Astrocyte of the cerebellum (primary cell): ENCODE results near the gene COMT.

Source experiments
- DNase-seq: peaks from one replicate; pipeline ENCODE4 v3.0.0-alpha.2; 2011; ENCODE audit warnings: low read depth
- H3K4me3 ChIP-seq: 2 replicates; pipeline ENCODE4 v1.5.1; 2011; ENCODE audit warnings: mild to moderate bottlenecking, low read depth, low read length, moderate library complexity
- in situ Hi-C: cut with HindIII; loops from 2 replicates; pipeline ENCODE4 v1.10.0; 2017; ENCODE audit warnings: low sequenced_read_pairs
- TF ChIP-seq, protein P1 (sequence below): IDR thresholded peaks from 2 replicates; pipeline ENCODE4 v1.5.1; 2012; ENCODE audit warnings: low read length, low read depth, moderate library complexity, mild to moderate bottlenecking; ENCODE audit errors: missing control alignments

The COMT gene

DNA sequence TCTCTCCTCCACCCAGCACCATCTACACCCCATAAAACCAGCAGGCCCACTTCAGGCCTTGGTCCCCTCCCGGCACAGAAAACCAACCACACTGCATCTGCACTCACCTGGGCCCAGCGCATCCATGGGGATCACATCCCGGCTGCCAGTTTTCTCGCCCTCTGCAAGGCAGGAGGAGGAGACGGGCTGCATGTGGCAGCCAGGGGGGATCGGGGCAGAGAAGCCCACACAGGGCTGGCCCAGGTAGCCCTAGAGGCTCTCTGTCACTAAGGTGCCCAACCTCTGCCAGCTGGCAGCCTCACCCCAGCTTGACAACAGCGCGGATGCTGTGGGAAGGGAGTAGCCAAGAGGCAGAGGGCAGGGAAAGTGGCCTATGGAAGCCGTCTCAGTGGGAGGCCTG is 30.7 kb downstream of the COMT start:
- TF ChIP-seq, protein P1, sequence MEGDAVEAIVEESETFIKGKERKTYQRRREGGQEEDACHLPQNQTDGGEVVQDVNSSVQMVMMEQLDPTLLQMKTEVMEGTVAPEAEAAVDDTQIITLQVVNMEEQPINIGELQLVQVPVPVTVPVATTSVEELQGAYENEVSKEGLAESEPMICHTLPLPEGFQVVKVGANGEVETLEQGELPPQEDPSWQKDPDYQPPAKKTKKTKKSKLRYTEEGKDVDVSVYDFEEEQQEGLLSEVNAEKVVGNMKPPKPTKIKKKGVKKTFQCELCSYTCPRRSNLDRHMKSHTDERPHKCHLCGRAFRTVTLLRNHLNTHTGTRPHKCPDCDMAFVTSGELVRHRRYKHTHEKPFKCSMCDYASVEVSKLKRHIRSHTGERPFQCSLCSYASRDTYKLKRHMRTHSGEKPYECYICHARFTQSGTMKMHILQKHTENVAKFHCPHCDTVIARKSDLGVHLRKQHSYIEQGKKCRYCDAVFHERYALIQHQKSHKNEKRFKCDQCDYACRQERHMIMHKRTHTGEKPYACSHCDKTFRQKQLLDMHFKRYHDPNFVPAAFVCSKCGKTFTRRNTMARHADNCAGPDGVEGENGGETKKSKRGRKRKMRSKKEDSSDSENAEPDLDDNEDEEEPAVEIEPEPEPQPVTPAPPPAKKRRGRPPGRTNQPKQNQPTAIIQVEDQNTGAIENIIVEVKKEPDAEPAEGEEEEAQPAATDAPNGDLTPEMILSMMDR, result no peak
- in situ Hi-C loops, result loop anchor here (5.0 kb wide), 1 partner anchor 50 kb away; the partner anchor contains the start of gene TANGO2
- no peak overlapping the region for H3K4me3 ChIP-seq
- DNase-seq, result no peak

DNA sequence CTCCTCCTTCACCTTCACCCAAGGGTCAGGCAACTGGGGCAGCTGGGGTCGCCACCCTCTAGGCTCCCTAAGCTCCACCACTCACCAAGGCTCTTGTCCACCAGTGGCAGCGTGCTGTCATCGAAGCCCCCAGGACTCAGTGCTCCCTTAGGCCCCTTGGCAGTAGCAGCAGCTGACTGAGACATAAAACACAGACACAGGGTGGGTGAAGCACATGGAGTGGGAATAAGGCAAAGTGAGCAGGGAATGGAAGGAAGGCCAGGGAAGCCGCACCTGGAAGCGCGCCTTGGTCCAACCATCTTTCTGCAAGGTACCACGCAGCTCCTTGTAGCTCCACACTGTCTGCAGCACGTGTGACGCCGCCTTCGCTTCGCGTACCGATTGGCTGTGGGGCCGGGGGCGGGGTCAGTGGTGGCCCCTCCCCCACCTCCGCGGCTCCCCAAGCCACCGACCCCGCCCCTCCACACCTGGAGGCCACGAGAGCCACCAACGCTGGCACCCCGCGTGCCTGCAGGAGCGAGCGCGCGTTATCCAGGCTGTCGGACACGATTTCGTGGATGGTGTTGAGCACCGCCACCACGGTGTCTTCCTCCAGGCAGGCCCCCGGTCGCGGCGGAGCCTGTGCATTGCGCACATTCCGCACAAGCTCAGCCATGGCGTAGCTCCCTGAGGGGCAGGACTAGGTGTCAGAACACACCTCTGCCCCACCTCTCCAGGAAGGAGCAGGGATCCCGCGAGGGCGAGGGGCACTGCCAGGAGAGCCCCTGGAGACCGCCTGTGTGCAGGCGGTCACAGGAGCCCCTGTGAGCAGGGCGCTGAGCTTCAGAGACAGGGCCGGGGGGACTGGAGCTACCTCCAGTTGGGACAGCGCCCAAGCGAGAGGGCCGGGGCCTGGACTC is 31.3 kb downstream of the COMT start:
- DNase-seq, result no peak
- TF ChIP-seq, protein P1, result no peak
- no peak overlapping the region for H3K4me3 ChIP-seq
- in situ Hi-C loops, result loop anchor here (5.0 kb wide), 1 partner anchor 49 kb away; the partner anchor contains the start of gene TANGO2

DNA sequence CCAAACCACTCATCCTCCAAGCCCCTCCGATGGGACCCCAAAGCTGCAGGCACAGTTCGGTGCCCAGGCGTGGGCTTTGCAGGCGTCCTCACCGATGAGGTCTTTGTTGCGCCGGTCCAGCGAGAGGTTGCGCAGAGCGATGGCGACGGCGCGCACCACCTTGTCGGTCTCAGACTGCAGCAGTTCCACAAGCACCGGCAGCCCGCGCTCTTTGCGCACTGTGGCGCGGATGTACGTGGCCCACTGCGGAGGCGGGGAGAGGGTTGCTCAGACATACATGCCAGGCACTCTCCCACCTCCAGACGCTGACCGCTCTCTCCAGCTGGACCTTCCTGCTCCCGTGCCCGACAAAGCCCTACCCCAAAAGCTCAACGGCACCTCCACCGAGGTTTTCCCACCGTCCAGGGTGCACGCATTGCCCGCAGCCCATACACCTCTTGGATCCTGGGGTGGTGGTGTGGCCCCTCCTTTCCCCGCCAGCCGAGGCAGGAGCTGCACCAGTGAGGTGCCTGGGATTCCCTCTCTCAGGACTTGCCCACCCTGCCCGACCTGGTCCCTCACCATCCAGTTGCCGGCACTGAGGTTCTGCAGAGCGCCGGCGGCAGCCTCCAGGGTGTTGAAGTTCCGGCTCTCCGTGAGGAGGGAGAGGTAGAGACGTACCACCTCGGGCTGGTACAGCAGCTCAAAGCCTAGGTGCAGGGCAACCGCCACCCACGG is 32.1 kb downstream of the COMT start:
- no peak overlapping the region for H3K4me3 ChIP-seq
- in situ Hi-C loops, result loop anchor here (5.0 kb wide), 1 partner anchor 49 kb away; the partner anchor contains the start of gene TANGO2
- TF ChIP-seq, protein P1, result no peak
- no peak for DNase-seq

DNA sequence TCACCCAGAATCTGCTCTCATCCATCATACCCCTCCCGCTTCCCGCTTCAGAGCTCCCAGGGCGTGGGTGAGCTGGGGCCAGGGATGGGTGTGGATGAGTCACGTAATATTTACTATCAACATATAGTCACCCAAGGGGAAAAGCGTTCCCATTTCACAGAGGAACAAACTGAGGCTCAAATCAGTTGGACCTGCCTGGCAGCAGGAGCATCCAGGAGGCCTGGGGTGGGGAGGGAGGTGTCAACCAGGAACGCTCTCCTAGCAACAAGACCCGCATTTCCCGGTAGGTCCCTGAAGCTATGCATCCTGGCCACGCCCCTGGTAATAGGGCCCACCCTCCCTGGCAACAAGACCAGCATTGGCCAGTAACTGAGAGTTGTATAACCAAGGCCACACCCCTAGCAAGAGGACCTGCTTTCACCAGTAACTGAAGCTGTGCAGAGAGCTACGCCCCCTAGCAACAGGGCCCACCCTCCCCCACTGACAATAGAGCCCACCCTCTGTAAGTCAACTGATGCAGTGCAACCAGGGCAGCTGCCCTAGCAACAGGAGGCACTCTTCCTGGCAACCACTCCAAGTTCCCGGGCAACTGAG is 32.8 kb downstream of the COMT start:
- no peak overlapping the region for H3K4me3 ChIP-seq
- in situ Hi-C loops, result loop anchor here (5.0 kb wide), 1 partner anchor 48 kb away; the partner anchor contains the start of gene TANGO2
- TF ChIP-seq, protein P1, result no peak
- no peak for DNase-seq

DNA sequence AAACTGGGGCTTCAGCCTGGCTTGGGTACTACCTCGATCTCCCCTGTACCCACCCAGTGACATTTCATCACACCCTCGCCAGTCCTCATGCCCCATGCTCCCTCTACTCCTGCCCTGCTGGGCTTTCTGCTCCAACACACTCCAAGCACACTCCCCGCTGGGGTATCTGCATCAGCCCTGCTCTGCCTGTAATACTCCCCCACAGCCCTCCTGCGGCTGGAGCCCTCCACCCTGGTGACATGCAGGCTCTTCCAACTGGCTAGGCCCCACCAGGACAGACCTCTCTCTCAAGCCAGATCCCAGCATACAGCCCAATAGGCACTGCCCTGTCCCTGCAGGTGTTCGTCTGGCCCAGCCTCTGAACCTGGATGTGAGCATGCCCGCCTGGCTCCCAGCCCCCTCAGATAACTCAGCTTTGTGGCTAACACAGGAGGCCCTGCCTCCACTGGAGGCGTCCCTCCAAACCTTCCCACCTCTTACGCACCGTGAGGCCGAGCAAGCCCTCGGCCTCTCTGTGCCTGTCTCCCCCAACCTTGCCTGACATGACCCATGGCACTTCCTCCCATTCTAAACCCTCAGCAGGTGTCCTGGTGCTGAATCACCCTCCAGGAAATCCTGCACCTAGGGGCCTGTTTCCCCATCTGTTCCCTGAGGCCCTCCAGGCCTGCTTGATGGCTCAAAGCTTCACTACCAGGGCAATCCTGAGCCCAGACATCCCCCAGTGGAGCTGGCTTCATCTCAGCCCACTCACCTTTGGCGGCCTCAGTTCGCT is 33.5 kb downstream of the COMT start:
- TF ChIP-seq, protein P1, result no peak
- no peak for DNase-seq
- in situ Hi-C loops, result loop anchor here (5.0 kb wide), 1 partner anchor 47 kb away; the partner anchor contains the start of gene TANGO2
- H3K4me3 ChIP-seq, result no peak overlapping the region

DNA sequence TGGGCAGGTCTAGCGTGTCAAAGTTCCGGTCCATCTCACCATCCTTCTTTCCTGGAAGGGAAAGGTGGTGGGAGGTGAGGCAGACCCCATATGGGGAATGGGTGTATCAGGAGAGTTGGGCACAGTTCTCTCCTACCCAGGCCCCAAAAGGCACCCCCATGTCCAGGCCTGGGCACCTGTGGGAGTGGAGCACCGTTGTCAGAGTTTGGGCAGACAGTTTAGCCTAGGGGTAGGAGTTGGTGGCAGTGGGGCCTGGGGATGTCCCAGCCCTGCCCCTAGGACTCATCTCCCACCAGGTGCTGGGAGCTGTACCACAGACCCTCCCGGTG is 34.1 kb downstream of the COMT start:
- H3K4me3 ChIP-seq, result no peak overlapping the region
- in situ Hi-C loops, result no loop called here
- DNase-seq, result no peak
- TF ChIP-seq, protein P1, result no peak
